ENCODE data around the gene ZC3H18.

ZC3H18 gene

DNA sequence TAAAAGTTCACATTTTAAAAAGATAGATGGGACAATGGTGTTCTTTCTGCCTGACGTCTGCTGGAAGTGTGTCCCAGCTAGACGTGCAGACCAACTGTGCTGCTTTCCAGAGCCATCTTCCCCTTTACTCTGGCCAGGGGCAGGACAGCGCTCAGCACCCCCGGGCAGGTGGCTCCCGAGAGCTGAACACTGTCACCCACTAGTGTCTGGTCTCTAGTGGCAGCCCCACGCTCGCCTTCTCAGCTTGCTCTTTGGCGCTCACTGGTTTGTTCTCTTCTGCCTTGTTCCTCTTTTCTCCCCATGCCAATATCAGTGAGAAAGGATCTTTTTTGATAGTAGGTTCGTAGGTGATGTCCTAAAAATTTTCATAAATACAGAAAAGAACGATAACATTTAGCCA lies 25.7 kb downstream of the ZC3H18 start:
- no peak overlapping the region for H3K4me3 ChIP-seq (ENCODE audit: low read length)
- no peaks in the 10 kb centered on the region for H4K20me1 ChIP-seq (ENCODE audit: insufficient read depth, low read length)
- TF ChIP-seq, protein P1, sequence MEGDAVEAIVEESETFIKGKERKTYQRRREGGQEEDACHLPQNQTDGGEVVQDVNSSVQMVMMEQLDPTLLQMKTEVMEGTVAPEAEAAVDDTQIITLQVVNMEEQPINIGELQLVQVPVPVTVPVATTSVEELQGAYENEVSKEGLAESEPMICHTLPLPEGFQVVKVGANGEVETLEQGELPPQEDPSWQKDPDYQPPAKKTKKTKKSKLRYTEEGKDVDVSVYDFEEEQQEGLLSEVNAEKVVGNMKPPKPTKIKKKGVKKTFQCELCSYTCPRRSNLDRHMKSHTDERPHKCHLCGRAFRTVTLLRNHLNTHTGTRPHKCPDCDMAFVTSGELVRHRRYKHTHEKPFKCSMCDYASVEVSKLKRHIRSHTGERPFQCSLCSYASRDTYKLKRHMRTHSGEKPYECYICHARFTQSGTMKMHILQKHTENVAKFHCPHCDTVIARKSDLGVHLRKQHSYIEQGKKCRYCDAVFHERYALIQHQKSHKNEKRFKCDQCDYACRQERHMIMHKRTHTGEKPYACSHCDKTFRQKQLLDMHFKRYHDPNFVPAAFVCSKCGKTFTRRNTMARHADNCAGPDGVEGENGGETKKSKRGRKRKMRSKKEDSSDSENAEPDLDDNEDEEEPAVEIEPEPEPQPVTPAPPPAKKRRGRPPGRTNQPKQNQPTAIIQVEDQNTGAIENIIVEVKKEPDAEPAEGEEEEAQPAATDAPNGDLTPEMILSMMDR (IDR thresholded peaks at IDR 0.05; ENCODE audit: low read length): no peak
- TF ChIP-seq EZH2phosphoT487 (IDR thresholded peaks at IDR 0.05; ENCODE audit: low read length) (no peak), EZH2 (optimal IDR thresholded peaks at IDR 0.05; ENCODE audit: low read depth, low read length) (no peak)
- peaks cover 28% of the 10 kb centered on the region for H3K79me2 ChIP-seq (ENCODE audit: low read length)
- H3K9me3 ChIP-seq (replicated peaks; ENCODE audit: insufficient read depth, low read length): no peaks in the 10 kb centered on the region
- H3F3A ChIP-seq (ENCODE audit: insufficient read depth, low read length): peaks cover 22% of the 10 kb centered on the region
- no peak overlapping the region for H2AFZ ChIP-seq (ENCODE audit: low read length)
- no peak for DNase-seq
- no peaks in the 10 kb centered on the region for H3K9me2 ChIP-seq (replicated peaks; ENCODE audit: insufficient read depth, low read length)
- H3K4me2 ChIP-seq (ENCODE audit: low read depth, low read length): no peak overlapping the region
- no peak overlapping the region for H3K9ac ChIP-seq (ENCODE audit: low read length)
- H3K27me3 ChIP-seq (replicated peaks; ENCODE audit: insufficient read depth, low read length): no peaks in the 10 kb centered on the region
- no peaks in the 10 kb centered on the region; the same call in 1 of the 2 replicates for H3K36me3 ChIP-seq (replicated peaks; ENCODE audit: insufficient read depth, low read length)
- H3K4me1 ChIP-seq (ENCODE audit: low read length): peaks cover 21% of the 10 kb centered on the region
- peak overlapping the region; percentile 76; the same call in 1 of the 2 replicates for H3K27ac ChIP-seq (ENCODE audit: low read length)

GRCh38 chr16:88596483-88596882 lies 26.3 kb downstream of the ZC3H18 start:
- Histone ChIP-seq H3K36me3 (replicated peaks; ENCODE audit: insufficient read depth, low read length) (no peaks in the 10 kb centered on the region; the same call in 1 of the 2 replicates), H3K27me3 (replicated peaks; ENCODE audit: insufficient read depth, low read length) (no peaks in the 10 kb centered on the region), H3K4me1 (ENCODE audit: low read length) (peaks cover 21% of the 10 kb centered on the region), H3K9me2 (replicated peaks; ENCODE audit: insufficient read depth, low read length) (no peaks in the 10 kb centered on the region), H3K79me2 (ENCODE audit: low read length) (peaks cover 28% of the 10 kb centered on the region), H3K27ac (ENCODE audit: low read length) (peak overlapping the region; percentile 76; the same call in 1 of the 2 replicates), H4K20me1 (ENCODE audit: insufficient read depth, low read length) (no peaks in the 10 kb centered on the region), H3K4me3 (ENCODE audit: low read length) (no peak overlapping the region), H2AFZ (ENCODE audit: low read length) (no peak overlapping the region), H3K9me3 (replicated peaks; ENCODE audit: insufficient read depth, low read length) (no peaks in the 10 kb centered on the region), H3K4me2 (ENCODE audit: low read depth, low read length) (no peak overlapping the region; the same call in 1 of the 2 replicates), H3F3A (ENCODE audit: insufficient read depth, low read length) (peaks cover 22% of the 10 kb centered on the region), H3K9ac (ENCODE audit: low read length) (no peak overlapping the region)
- peak; percentile 59 for DNase-seq
- TF ChIP-seq EZH2phosphoT487 (IDR thresholded peaks at IDR 0.05; ENCODE audit: low read length): no peak
- TF ChIP-seq, protein P1 (IDR thresholded peaks at IDR 0.05; ENCODE audit: low read length): no peak
- no peak for TF ChIP-seq EZH2 (optimal IDR thresholded peaks at IDR 0.05; ENCODE audit: low read depth, low read length)

- peaks cover 22% of the 10 kb centered on the region for H3F3A ChIP-seq (ENCODE audit: insufficient read depth, low read length)
- H4K20me1 ChIP-seq (ENCODE audit: insufficient read depth, low read length): no peaks in the 10 kb centered on the region
- no peak overlapping the region for H3K4me3 ChIP-seq (ENCODE audit: low read length)
- H3K27me3 ChIP-seq (replicated peaks; ENCODE audit: insufficient read depth, low read length): no peaks in the 10 kb centered on the region
- peak overlapping the region; percentile 49; the same call in 1 of the 2 replicates for H3K4me2 ChIP-seq (ENCODE audit: low read depth, low read length)
- H3K36me3 ChIP-seq (replicated peaks; ENCODE audit: insufficient read depth, low read length): no peaks in the 10 kb centered on the region; the same call in 1 of the 2 replicates
- H3K9me2 ChIP-seq (replicated peaks; ENCODE audit: insufficient read depth, low read length): no peaks in the 10 kb centered on the region
- H3K9ac ChIP-seq (ENCODE audit: low read length): no peak overlapping the region
- TF ChIP-seq, protein P1 (IDR thresholded peaks at IDR 0.05; ENCODE audit: low read length): no peak
- no peak for TF ChIP-seq EZH2 (optimal IDR thresholded peaks at IDR 0.05; ENCODE audit: low read depth, low read length)
- no peak for TF ChIP-seq EZH2phosphoT487 (IDR thresholded peaks at IDR 0.05; ENCODE audit: low read length)
- peak overlapping the region; percentile 76 for H3K27ac ChIP-seq (ENCODE audit: low read length)
- no peaks in the 10 kb centered on the region for H3K9me3 ChIP-seq (replicated peaks; ENCODE audit: insufficient read depth, low read length)
- DNase-seq: peak; percentile 58
- no peak overlapping the region for H2AFZ ChIP-seq (ENCODE audit: low read length)
- H3K79me2 ChIP-seq (ENCODE audit: low read length): peaks cover 27% of the 10 kb centered on the region
- peaks cover 21% of the 10 kb centered on the region for H3K4me1 ChIP-seq (ENCODE audit: low read length)
Observed at GRCh38 chr16:88597856-88598491, 27.8 kb downstream of the ZC3H18 start.

Measured in MM.1S (cell line).